Putamen (tissue), 1 donor: ENCODE measurements around the gene NOC4L.
"Not testable (repeated sequence)": the region's sequence is repeated elsewhere in the genome, so short reads cannot be mapped to it uniquely, and the experiment has no call there.

Source experiments
- DNase-seq: peaks from one replicate; pipeline ENCODE4 v3.0.0-alpha.2; 2016; ENCODE audit warnings: low spot score

NOC4L gene

DNA sequence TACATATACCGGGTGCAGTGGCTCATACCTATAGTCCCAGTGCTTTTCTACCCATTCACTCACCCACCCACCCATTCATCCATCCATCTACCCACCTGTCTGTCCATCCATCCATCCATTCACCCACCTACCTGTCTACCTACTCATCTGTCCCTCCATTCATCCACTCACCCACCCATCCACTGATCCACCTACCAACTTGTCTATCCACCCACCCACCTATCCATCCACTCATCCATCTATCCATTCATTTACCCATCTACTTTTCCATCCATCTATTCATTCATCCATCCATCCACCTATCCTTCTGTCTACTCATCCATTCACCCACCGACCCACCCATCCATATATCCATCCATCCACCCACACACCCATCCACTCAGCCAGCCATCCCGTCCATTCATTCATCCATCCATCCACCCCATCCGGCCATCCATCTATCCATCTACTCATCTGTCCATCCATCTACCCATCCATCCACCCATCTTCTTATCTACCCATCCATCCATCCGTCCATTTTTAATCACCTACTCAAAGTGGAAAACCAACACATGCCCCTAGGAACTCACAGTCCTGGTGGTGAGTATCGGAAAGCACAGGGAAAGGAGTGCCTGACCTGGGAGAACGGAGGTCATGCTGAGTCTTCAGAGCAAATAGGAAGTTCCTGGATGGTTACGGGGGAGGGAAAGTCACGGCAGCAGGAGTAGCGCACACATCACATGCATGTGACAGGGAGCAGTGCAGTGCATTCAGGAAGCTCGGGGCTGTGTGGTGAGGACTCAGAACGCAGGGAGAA lies 20.1 kb upstream of the NOC4L start:
- DNase-seq = no peak

GRCh38 chr12:132124766-132125425 lies 19.4 kb upstream of the NOC4L start:
- no peak for DNase-seq

DNA sequence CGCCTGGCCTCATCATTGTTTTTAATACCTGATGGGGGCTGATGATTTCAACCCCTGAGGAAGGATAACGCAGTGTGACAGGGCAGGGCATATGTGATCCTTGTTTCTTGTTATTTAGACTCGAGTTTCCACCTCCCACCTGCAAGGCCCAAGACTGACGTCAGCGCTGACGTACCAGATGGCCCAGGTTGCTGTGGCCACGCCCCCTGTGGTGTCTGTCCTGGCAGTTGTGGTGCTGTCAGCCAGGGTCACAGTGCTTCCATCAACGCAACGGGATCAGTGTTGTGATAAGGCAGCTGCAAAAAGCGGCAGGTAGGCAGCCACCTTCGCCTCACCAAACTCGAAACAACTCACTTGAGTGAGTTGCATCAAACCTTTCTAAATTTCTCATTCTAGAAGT lies 18.5 kb upstream of the NOC4L start:
- no peak for DNase-seq

GRCh38 chr12:132127041-132127440 lies 17.2 kb upstream of the NOC4L start:
- DNase-seq = no peak

DNA sequence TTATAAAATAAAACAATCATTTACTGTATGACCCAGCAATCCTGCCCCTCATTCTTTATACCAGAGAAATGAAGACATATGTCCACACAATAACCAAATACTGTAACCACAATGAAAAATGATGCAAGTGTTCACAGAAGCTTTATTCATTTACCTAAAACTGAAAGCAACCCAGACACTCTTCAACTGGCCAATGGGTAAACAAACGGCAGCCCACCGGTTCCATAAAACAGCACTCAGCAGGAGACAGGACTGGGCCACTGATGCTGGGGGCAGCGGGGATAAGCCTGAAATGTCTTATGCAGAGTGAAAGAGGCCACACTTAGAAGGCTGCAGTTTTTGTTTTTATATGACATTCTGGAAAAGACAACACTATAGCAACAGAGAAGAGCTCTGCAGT lies 15.2 kb upstream of the NOC4L start:
- no peak for DNase-seq

- no peak for DNase-seq
Observed at GRCh38 chr12:132130690-132131089, 13.6 kb upstream of the NOC4L start.

GRCh38 chr12:132131229-132131628 lies 13.0 kb upstream of the NOC4L start:
- no peak for DNase-seq

DNA sequence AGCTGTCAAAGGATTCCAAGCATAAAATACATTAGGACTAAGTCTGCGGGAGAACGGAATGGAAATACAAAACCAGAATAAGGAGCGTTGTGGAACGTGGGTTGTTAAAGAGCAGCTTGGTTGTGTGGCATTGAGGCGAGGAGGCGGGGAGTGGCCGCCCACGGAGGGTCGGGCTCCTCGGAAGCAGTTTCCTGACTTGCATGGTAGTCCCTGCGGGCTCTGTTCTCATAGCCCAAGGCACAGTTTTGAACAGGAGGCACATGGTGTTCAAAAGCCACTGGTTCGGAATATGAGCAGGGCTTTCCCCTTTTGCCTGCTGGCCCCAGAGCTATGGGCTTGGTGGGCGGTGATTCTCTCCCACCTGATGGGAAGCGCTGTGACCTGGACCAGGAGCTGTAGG lies 12.3 kb upstream of the NOC4L start:
- no peak for DNase-seq

DNA sequence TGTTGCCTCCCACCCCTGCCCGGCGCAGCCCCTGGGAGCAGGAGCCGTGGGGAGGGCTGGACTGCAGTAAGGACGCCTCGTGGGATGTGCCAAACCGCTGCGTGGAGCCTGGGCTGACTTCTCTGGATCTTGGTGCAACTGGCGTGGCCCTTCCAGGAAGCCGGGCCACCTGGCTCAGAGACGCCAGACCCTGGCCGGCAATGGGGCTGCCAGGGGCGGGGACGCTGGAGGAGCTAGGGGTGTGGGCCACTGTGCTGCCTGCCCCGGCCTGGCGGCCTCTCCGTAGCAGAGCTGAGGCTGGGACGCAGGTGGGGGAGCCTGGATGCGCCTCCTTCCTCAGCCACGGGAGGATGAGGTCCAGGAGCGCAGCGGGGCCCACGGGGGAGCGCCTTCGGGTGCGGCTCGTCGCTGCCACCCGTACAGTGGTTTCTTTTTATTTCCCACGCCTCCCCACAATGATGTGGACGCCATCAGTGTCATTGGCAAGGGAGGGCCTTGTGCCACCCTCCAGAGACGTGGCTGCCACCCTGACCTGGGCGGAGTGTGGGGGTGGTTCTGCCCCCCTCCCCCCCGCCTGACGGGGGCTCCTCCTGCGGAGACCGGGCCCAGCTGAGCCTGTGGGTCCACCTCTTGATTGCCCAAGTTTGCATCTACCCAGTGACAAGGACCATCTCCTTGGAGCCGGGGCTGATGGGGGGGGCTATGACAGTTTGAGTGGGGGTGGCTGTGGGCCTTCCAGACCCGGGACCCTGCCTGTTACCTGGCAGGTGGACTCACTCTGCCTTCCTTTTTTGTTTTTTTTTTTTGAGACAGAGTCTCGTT lies 11.4 kb upstream of the NOC4L start:
- no peak for DNase-seq

DNA sequence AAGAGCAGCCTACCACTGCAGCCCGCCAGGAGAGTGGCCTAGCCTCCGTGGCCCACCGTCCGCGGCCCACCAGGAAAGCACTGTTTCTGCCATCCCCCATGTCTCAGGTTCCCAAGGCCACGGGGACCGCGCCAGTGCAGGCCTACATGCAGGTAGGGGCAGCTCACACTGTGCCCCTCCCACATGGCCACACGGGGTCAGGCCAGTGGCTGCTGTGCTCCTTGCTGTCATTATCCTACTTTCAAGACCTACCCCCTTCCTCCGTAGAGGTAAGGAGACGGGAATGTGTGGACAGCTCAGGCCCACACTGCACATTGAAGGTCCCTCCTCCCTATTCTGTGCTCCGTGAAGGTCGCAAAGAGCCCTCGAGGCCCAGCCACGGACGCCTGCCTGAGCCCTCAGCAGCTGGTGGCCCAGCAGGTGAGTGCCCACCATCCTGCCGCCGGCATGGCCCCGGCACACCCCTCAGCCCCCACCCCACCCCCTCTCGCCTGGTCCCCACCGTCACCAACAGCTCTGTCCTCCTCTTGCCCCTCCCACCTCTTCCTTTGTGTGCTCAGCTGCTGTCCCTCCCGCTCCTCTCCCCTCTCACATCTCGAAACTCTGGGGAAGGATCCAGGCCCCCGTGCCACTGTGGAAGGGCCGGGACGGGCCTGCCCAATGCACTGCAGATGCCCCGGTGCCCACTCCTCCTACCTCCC lies 10.2 kb upstream of the NOC4L start:
- DNase-seq = no peak

DNA sequence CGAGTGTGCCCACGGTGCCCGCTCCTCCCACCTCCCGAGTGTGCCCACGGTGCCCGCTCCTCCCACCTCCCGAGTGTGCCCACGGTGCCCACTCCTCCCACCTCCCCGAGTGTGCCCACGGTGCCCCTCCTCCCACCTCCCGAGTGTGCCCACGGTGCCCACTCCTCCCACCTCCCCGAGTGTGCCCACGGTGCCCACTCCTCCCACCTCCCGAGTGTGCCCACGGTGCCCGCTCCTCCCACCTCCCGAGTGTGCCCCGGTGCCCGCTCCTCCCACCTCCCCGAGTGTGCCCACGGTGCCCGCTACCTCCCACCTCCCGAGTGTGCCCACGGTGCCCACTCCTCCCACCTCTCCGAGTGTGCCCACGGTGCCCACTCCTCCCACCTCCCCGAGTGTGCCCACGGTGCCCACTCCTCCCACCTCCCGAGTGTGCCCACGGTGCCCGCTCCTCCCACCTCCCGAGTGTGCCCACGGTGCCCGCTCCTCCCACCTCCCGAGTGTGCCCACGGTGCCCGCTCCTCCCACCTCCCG lies 9.5 kb upstream of the NOC4L start:
- not testable (repeated sequence) for DNase-seq

- DNase-seq = not testable (repeated sequence)
Observed at GRCh38 chr12:132136226-132136625, 8.0 kb upstream of the NOC4L start.

- DNase-seq = no peak
Observed at GRCh38 chr12:132137483-132138125, 6.7 kb upstream of the NOC4L start.

- no peak for DNase-seq
Observed at GRCh38 chr12:132138941-132139871, 5.1 kb upstream of the NOC4L start.

- no peak for DNase-seq
Observed at GRCh38 chr12:132139912-132140311, 4.3 kb upstream of the NOC4L start.

DNA sequence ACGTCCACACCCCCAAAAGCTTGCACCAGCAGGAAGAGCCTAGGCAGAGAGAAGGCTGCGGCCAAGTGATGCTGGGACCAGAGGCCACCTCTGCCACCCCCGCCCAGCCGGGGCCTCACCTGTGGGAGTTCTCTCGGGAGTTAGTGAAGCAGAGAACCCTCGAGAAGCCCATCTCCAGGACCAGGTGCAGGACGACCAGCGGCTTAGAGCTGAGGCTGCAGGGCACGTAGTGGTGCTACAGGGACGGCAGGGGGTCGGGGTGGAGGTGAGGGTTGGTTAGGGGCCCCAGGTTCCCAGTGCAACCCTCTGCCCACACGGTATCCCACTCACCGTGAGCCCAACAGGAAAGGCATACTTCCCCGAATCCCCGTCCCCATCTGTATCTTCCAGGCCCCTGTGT lies 3.8 kb upstream of the NOC4L start:
- no peak for DNase-seq

DNA sequence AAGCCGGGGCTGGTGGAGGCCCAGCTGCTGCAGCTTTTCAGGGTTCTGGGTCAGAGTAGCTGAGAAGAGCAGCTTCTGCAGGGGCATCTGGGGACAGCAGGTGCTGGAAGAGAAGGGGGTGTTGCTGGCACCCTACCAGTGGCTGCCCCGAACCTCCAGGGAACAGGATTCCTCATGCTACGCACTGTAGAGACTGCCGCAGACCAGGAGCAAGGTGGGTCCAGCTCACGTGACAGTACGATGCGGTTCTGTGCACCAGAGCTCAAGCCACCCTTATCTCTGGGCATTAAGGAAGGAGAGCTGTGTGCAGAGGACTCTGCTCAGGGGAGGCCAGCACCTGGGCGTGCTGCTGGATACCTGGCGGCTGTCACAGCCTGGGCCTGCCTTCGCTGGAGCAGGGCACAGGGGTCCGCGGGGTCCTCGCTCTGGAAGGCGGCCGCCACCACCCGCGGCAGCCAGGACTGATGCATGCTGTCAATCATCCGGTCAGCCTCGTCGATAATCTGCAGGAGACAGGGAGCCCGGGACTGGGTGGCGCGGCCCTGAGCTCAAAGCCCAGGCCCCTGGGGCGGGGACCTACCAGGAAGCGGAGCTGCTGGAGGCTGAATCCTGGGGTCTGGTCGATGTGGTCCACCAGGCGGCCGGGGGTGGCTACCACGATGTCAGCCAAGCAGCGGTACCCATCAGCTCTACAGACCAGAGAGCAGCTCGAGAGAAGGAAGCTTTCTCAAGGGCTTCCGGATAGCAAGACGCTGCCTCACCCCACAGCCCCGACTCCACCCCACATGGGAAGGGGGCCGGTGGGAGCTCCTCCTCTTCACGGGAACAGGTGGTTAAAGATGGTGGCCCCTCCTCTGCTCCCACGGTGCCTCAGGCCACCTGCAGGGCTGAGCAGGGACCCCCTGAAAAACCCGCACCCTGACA lies 3.1 kb upstream of the NOC4L start:
- no peak for DNase-seq

DNA sequence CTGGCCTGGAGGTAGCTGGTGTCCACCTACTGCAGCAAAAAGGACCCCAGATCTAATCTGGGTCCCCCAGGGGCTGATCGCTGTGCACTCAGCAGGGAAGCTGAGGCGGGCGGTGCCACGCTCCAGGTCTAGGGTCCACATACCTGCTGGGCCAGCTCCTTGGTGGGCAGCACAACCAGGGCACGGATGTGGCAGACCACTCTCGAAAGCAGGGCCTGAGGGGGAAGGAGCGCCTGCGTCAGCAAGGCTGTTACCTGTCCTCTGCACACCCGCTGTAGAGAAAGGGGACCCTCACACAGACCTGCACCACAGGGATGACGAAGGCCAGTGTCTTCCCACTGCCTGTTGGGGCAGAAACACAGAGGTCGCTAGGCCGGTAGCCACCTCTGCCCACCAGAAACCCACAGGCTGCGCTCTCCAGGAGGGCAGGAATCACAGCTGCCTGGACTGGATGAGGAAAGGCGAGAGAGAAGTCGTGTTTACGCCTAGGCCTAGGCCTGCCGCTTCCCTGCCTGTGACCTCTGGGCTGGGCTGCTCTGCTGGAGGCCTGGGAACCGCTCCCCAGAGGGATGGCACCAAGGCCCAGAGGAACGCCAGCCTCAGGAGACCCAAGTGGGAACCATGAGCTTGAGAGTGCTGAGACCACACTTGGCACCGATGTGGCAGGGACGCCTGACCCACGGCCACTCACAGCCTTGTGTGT lies 2.1 kb upstream of the NOC4L start:
- no peak for DNase-seq
